ENCODE data around the gene ABHD17A.

The ABHD17A gene

DNA sequence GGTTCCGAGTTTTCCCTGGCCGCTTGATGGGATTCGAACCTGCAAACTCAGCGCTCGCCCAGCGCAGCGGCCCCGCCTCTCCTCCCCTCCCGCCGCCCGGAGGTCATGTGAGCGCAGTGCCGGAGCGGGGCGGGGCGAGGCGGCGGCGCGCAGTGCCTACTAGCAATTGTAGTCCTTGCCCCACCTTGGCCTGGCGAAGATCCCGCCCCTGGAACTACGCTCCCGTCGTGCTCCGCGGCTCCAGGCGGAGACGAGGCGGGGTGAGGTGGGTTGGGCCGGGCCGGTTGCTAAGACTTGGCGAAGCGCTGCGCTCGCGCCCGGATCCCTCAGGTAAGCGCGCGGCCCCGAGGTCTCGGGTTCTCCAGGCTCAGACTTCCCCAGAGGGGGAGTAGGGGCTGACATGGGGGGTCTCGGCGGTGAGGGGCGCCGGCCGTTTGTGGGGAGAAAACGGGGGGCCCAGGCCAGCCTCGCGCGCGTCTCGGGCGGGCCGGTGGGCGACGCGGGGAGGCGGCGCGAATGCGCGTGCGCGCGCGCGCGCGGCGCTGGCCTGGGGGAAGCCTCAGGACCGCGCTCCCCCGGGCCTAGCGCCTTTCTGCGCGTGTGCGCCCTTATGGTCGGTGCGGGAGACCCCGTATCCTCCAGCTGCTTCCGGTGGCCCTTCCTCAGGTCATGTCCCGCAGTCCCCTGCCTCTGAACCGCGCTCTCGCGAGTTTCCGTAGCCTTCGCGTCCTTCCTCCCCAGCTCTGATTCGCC is 20.0 kb upstream of the ABHD17A start, which contains the start of the genes ADAT3 and SCAMP4:
TSS of gene ADAT3 (plus strand) at position 290 of the 753 bp plus-strand sequence. CDS start 6,649 bp downstream, outside the sequence.
TSS of gene SCAMP4 (plus strand) at position 290 of the 753 bp plus-strand sequence. CDS start 9,621 bp downstream, outside the sequence.
- peak within 1 kb of the TSS; percentile 80 for H3K9ac ChIP-seq (ENCODE audit: low read depth, low read length, poor library complexity)
- H3K14ac ChIP-seq (ENCODE audit: low read length): no peak within 1 kb of the TSS
- peak within 1 kb of the TSS; percentile 50 to 94 for H3K4me3 ChIP-seq (ENCODE audit: low read length in 2 of 2)
- H2BK12ac ChIP-seq (ENCODE audit: low read length): no peak within 1 kb of the TSS
- H3K4me2 ChIP-seq (ENCODE audit: insufficient read depth, low read length, poor library complexity, severe bottlenecking): peak within 1 kb of the TSS; percentile 61
- H4K8ac ChIP-seq (ENCODE audit: low read depth, low read length): no peak within 1 kb of the TSS
- peak within 1 kb of the TSS; percentile 96 for H3K18ac ChIP-seq (ENCODE audit: low read length)
- no peaks in the 10 kb centered on the region for H3K27me3 ChIP-seq (ENCODE audit: control insufficient read depth in 3 of 3, insufficient read depth in 3 of 3, low read depth in 1 of 3, low read length in 3 of 3)
- no peak within 1 kb of the TSS for H3K4ac ChIP-seq (ENCODE audit: low read length)
- H2BK15ac ChIP-seq (ENCODE audit: low read length): no peak within 1 kb of the TSS
- H2AFZ ChIP-seq (ENCODE audit: low read length): peak within 1 kb of the TSS; percentile 88
- peak; percentile 97 for DNase-seq (ENCODE audit: low spot score)
- H3K23ac ChIP-seq (ENCODE audit: low read depth, low read length, poor library complexity): peak within 1 kb of the TSS; percentile 13
- peaks cover 7 to 22% of the 10 kb centered on the region in 2 donors for H3K4me1 ChIP-seq (ENCODE audit: control insufficient read depth in 2 of 2, insufficient read depth in 1 of 2, low read depth in 1 of 2, low read length in 2 of 2)
- H3K79me1 ChIP-seq (ENCODE audit: low read depth, low read length): peaks cover 30% of the 10 kb centered on the region
- peaks cover 0 to 1% of the 10 kb centered on the region in 2 donors for H3K9me3 ChIP-seq (replicated peaks in 1 of 2; ENCODE audit: control insufficient read depth in 2 of 2, insufficient read depth in 1 of 2, low read depth in 1 of 2, low read length in 2 of 2)
- H2BK120ac ChIP-seq (ENCODE audit: low read depth, low read length): no peak within 1 kb of the TSS
- peak within 1 kb of the TSS; percentile 82 for H3K27ac ChIP-seq (replicated peaks; ENCODE audit: low read length)
- peaks cover 6 to 35% of the 10 kb centered on the region in 2 donors for H3K36me3 ChIP-seq (replicated peaks in 1 of 2; ENCODE audit: control insufficient read depth in 2 of 2, insufficient read depth in 2 of 2, low read length in 2 of 2)
- H2BK5ac ChIP-seq (ENCODE audit: low read length): peak within 1 kb of the TSS; percentile 26
- WGBS, 2 donors (ENCODE audit: extremely low coverage in 2 of 2, insufficient read length in 2 of 2, insufficient replicate concordance in 1 of 2): no CpG with 5 or more reads among the region's 92 CpGs
- H2AK5ac ChIP-seq (ENCODE audit: low read depth, low read length): no peak within 1 kb of the TSS
- no peak within 1 kb of the TSS for H4K91ac ChIP-seq (ENCODE audit: low read depth, low read length, poor library complexity)

DNA sequence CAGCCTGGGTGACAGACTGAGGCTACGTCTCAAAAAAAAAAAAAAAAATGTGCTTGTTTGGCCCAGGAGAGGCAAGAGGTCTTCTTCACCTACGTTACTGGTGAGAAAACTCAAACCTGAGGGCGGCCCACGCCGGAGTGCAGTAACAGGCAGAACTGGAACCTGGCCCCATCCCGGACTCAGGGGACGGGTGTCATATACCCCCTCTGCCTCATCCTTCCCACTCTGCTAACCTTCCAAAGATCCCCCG is 19.5 kb upstream of the ABHD17A start:
- Histone ChIP-seq H3K4me3 (ENCODE audit: low read length in 2 of 2) (peak overlapping the region in 1 of 2 donors; percentile 50), H3K23ac (ENCODE audit: low read depth, low read length, poor library complexity) (no peak overlapping the region), H3K27ac (replicated peaks; ENCODE audit: low read length) (peak overlapping the region; percentile 78), H2BK12ac (ENCODE audit: low read length) (no peak overlapping the region), H2BK15ac (ENCODE audit: low read length) (no peak overlapping the region), H4K91ac (ENCODE audit: low read depth, low read length, poor library complexity) (no peak overlapping the region), H3K4me1 (ENCODE audit: control insufficient read depth in 2 of 2, insufficient read depth in 1 of 2, low read depth in 1 of 2, low read length in 2 of 2) (peaks cover 7 to 22% of the 10 kb centered on the region in 2 donors), H3K18ac (ENCODE audit: low read length) (peak overlapping the region; percentile 89), H3K27me3 (ENCODE audit: control insufficient read depth in 3 of 3, insufficient read depth in 3 of 3, low read depth in 1 of 3, low read length in 3 of 3) (no peaks in the 10 kb centered on the region), H2BK120ac (ENCODE audit: low read depth, low read length) (no peak overlapping the region), H3K9ac (ENCODE audit: low read depth, low read length, poor library complexity) (no peak overlapping the region), H3K36me3 (replicated peaks in 1 of 2; ENCODE audit: control insufficient read depth in 2 of 2, insufficient read depth in 2 of 2, low read length in 2 of 2) (peaks cover 6 to 32% of the 10 kb centered on the region in 2 donors), H3K79me1 (ENCODE audit: low read depth, low read length) (peaks cover 25% of the 10 kb centered on the region), H2AK5ac (ENCODE audit: low read depth, low read length) (no peak overlapping the region), H3K14ac (ENCODE audit: low read length) (no peak overlapping the region), H2AFZ (ENCODE audit: low read length) (peak overlapping the region; percentile 88), H4K8ac (ENCODE audit: low read depth, low read length) (no peak overlapping the region), H3K9me3 (replicated peaks in 1 of 2; ENCODE audit: control insufficient read depth in 2 of 2, insufficient read depth in 1 of 2, low read depth in 1 of 2, low read length in 2 of 2) (peaks cover 0 to 1% of the 10 kb centered on the region in 2 donors), H3K4ac (ENCODE audit: low read length) (no peak overlapping the region), H2BK5ac (ENCODE audit: low read length) (no peak overlapping the region), H3K4me2 (ENCODE audit: insufficient read depth, low read length, poor library complexity, severe bottlenecking) (no peak overlapping the region)
- no CpG with 5 or more reads among the region's 8 CpGs for WGBS, 2 donors (ENCODE audit: extremely low coverage in 2 of 2, insufficient read length in 2 of 2, insufficient replicate concordance in 1 of 2)
- no peak for DNase-seq (ENCODE audit: low spot score)

DNA sequence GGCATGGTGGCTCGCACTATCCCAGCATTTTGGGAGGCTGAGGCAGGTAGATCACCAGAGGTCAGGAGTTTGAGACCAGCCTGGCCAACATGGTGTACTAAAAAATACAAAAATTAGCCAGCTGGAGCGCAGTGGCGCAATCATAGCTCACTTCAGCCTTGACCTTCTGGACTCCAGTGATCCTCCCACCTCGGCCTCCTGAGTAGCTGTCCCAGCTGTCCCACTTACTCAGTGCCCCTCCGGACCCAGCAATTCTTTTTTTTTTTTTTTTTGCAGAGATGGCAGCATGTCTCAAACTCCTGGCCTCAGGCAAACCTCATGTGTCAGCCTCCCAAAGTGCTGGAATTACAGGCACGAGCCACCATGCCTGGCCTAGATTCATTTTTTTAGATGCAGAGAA is 17.6 kb upstream of the ABHD17A start:
- H2BK12ac ChIP-seq (ENCODE audit: low read length): no peak overlapping the region
- H3K79me1 ChIP-seq (ENCODE audit: low read depth, low read length): peaks cover 13% of the 10 kb centered on the region
- no peaks in the 10 kb centered on the region for H3K27me3 ChIP-seq (ENCODE audit: control insufficient read depth in 3 of 3, insufficient read depth in 3 of 3, low read depth in 1 of 3, low read length in 3 of 3)
- no peak overlapping the region for H4K8ac ChIP-seq (ENCODE audit: low read depth, low read length)
- H3K4me1 ChIP-seq (ENCODE audit: control insufficient read depth in 2 of 2, insufficient read depth in 1 of 2, low read depth in 1 of 2, low read length in 2 of 2): peaks cover 7 to 22% of the 10 kb centered on the region in 2 donors
- no peak overlapping the region for H3K4me3 ChIP-seq (ENCODE audit: low read length in 2 of 2)
- H3K14ac ChIP-seq (ENCODE audit: low read length): no peak overlapping the region
- H3K18ac ChIP-seq (ENCODE audit: low read length): no peak overlapping the region
- no peak overlapping the region for H3K9ac ChIP-seq (ENCODE audit: low read depth, low read length, poor library complexity)
- DNase-seq (ENCODE audit: low spot score): no peak
- WGBS, 2 donors (ENCODE audit: extremely low coverage in 2 of 2, insufficient read length in 2 of 2, insufficient replicate concordance in 1 of 2): no CpG with 5 or more reads among the region's 6 CpGs
- no peak overlapping the region for H4K91ac ChIP-seq (ENCODE audit: low read depth, low read length, poor library complexity)
- no peak overlapping the region for H2BK5ac ChIP-seq (ENCODE audit: low read length)
- H3K23ac ChIP-seq (ENCODE audit: low read depth, low read length, poor library complexity): no peak overlapping the region
- H2AFZ ChIP-seq (ENCODE audit: low read length): peak overlapping the region; percentile 62
- no peak overlapping the region for H2BK15ac ChIP-seq (ENCODE audit: low read length)
- H3K4me2 ChIP-seq (ENCODE audit: insufficient read depth, low read length, poor library complexity, severe bottlenecking): no peak overlapping the region
- no peak overlapping the region for H2BK120ac ChIP-seq (ENCODE audit: low read depth, low read length)
- no peak overlapping the region for H2AK5ac ChIP-seq (ENCODE audit: low read depth, low read length)
- no peak overlapping the region for H3K4ac ChIP-seq (ENCODE audit: low read length)
- H3K36me3 ChIP-seq (replicated peaks in 1 of 2; ENCODE audit: control insufficient read depth in 2 of 2, insufficient read depth in 2 of 2, low read length in 2 of 2): peaks cover 4 to 18% of the 10 kb centered on the region in 2 donors
- no peaks in the 10 kb centered on the region for H3K9me3 ChIP-seq (replicated peaks in 1 of 2; ENCODE audit: control insufficient read depth in 2 of 2, insufficient read depth in 1 of 2, low read depth in 1 of 2, low read length in 2 of 2)
- H3K27ac ChIP-seq (replicated peaks; ENCODE audit: low read length): no peak overlapping the region

DNA sequence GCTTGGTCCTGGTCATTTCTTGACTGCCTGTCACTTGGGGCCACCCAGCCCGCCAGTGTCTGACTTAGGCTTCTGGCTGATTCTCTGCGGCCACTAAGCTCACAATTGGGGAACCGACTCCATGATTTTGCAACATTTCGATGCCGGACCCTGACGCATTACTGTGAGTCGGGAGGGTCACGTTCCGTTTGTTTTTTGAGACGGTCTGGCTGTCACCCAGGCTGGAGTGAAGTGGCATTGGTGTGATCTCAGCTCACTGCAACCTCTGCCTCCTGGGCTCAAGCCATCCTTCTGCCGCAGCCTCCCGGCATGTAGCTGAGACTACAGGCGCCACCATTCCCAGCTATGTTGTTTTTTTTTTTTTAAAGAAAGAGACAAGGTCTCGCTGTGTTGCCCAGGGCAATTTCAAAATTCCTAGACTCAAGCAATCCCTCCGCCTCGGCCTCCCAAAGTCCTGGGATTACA is 16.7 kb upstream of the ABHD17A start:
- Histone ChIP-seq H3K4me2 (ENCODE audit: insufficient read depth, low read length, poor library complexity, severe bottlenecking) (no peak overlapping the region), H3K79me1 (ENCODE audit: low read depth, low read length) (peaks cover 4% of the 10 kb centered on the region), H3K23ac (ENCODE audit: low read depth, low read length, poor library complexity) (no peak overlapping the region), H3K14ac (ENCODE audit: low read length) (no peak overlapping the region), H3K9ac (ENCODE audit: low read depth, low read length, poor library complexity) (peak overlapping the region; percentile 60), H2AK5ac (ENCODE audit: low read depth, low read length) (peak overlapping the region; percentile 56), H3K4me1 (ENCODE audit: control insufficient read depth in 2 of 2, insufficient read depth in 1 of 2, low read depth in 1 of 2, low read length in 2 of 2) (peaks cover 11 to 22% of the 10 kb centered on the region in 2 donors), H2BK5ac (ENCODE audit: low read length) (no peak overlapping the region), H2BK12ac (ENCODE audit: low read length) (no peak overlapping the region), H4K8ac (ENCODE audit: low read depth, low read length) (no peak overlapping the region), H4K91ac (ENCODE audit: low read depth, low read length, poor library complexity) (no peak overlapping the region), H3K27ac (replicated peaks; ENCODE audit: low read length) (no peak overlapping the region), H2BK120ac (ENCODE audit: low read depth, low read length) (no peak overlapping the region), H3K27me3 (ENCODE audit: control insufficient read depth in 3 of 3, insufficient read depth in 3 of 3, low read depth in 1 of 3, low read length in 3 of 3) (no peaks in the 10 kb centered on the region), H2AFZ (ENCODE audit: low read length) (no peak overlapping the region), H3K36me3 (replicated peaks in 1 of 2; ENCODE audit: control insufficient read depth in 2 of 2, insufficient read depth in 2 of 2, low read length in 2 of 2) (peaks cover 0 to 9% of the 10 kb centered on the region in 2 donors), H3K18ac (ENCODE audit: low read length) (no peak overlapping the region), H3K4ac (ENCODE audit: low read length) (no peak overlapping the region), H3K9me3 (replicated peaks in 1 of 2; ENCODE audit: control insufficient read depth in 2 of 2, insufficient read depth in 1 of 2, low read depth in 1 of 2, low read length in 2 of 2) (no peaks in the 10 kb centered on the region), H2BK15ac (ENCODE audit: low read length) (no peak overlapping the region), H3K4me3 (ENCODE audit: low read length in 2 of 2) (no peak overlapping the region)
- DNase-seq (ENCODE audit: low spot score): no peak
- no CpG with 5 or more reads among the region's 16 CpGs for WGBS, 2 donors (ENCODE audit: extremely low coverage in 2 of 2, insufficient read length in 2 of 2, insufficient replicate concordance in 1 of 2)
